Stimulated activated CD8-positive, alpha-beta memory T cell treated with anti-CD3 and anti-CD28 coated beads, Interleukin-4, amount 100 ng/mL, for 1 hour (primary cell): ENCODE measurements around the gene DNM1L.
"Not testable (repeated sequence)": the region's sequence is repeated elsewhere in the genome, so short reads cannot be mapped to it uniquely, and the experiment has no call there.

Experiments
- DNase-seq, 2 donors: peaks; one replicate each; pipeline ENCODE4 v3.0.0-alpha.2; 2020; ENCODE audit warnings: low read depth in 2 of 2, low spot score in 1 of 2

The DNM1L gene

GRCh38 chr12:32695787-32696186 is 16.7 kb downstream of the DNM1L start:
- no peak for DNase-seq

DNA sequence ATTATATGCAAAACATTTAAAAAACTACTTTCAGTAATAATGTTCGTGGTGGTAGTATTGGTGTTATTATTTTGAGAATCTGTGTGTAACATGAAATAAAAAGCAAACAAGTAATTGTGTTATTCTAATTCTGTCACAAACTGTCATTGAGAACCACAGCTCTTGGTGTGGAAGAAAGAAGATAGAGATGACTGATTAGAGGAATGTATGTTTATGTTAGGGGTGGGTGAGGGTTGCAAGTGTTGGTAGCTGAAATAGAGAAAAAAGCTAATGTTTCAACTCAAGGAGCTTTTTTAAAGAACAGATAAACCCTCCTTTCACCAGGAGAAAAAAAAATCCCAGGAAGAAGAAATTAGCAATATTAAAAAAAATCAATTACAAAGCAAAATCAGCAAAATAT is 18.3 kb downstream of the DNM1L start:
- DNase-seq: no peak

- no peak for DNase-seq
Measured at GRCh38 chr12:32698285-32698684, 19.2 kb downstream of the DNM1L start.

DNA sequence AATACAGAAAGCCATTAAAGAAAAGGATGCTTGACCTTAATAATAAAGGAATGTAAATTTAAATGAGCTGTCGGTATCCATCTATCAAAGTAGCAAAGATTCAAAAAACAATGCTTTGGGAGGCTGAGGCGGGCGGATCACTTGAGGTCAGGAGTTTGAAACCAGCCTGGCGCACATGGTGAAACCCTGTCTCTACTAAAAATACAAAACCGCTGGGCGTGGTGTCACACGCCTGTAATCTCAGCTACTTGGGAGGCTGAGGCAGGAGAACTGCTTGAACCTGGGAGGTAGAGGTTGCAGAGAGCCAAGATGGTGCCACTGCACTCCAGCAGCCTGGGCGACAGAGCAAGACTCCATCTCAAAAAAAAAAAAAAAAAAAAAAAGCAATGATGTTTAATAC is 20.3 kb downstream of the DNM1L start:
- DNase-seq: not testable (repeated sequence)

- no peak for DNase-seq
Measured at GRCh38 chr12:32702473-32702872, 23.4 kb downstream of the DNM1L start.

GRCh38 chr12:32702946-32703345 is 23.8 kb downstream of the DNM1L start:
- DNase-seq: no peak

GRCh38 chr12:32705783-32706182 is 26.7 kb downstream of the DNM1L start:
- DNase-seq: no peak

- DNase-seq: no peak
Measured at GRCh38 chr12:32706335-32707024, 27.4 kb downstream of the DNM1L start.

DNA sequence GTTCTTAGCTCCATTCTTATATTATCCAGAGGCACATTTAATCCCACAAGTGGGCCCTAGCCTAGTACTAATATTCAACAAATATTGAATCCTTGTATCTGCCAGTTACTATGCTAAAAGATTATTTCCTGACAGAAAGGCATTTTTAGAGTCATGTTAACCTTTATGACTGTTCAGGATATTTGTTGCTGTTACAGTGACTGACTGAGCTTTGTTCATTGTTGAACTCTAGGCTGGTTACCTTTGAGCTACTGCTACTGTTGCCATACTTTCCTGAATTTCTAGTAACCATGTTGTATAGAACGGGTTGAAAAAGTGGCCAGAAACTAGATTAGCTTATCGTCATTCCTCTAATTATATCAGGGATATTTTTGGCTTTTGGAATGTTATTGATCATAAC is 29.8 kb downstream of the DNM1L start:
- DNase-seq: no peak

DNA sequence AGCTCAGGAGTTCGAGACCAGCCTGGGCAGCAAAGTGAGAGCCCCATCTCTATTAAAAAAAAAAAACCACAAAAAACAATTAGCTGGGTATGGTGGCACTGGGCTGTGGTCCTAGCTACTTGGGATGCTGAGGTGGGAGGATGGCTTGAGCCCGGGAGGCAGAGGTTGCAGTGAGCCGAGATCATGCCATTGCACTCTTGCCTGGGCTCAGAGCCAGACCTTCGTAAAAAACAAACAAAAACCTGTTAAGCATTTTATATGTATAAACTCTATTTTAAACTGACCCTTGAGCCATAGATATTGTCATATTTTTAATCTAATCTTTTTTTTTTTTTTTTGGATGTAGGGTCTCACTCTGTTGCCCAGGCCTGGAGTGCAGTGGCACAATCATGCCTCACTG is 35.7 kb downstream of the DNM1L start:
- no peak for DNase-seq

DNA sequence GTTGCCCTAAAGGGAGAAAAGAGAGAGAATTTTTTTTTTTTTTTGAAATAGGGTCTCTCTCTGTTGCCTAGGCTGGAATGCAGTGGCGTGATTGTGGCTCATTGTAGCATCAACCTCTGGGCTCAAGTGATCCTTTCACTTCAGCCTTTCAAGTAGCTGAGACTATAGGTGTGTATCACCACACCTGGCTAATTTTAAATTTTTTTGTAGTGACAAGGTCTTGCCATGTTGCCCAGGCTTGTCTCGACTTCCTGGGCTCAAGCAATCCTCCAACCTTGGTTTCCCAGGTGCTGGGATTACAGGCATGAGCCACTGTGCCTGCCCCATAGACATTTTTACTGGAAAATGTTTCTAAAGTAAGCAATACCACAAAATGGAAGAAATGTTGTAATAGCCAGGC is 39.8 kb downstream of the DNM1L start:
- no peak for DNase-seq

GRCh38 chr12:32725308-32725707 is 46.2 kb downstream of the DNM1L start:
- DNase-seq: not testable (repeated sequence)

GRCh38 chr12:32726286-32726685 is 47.2 kb downstream of the DNM1L start:
- no peak for DNase-seq

DNA sequence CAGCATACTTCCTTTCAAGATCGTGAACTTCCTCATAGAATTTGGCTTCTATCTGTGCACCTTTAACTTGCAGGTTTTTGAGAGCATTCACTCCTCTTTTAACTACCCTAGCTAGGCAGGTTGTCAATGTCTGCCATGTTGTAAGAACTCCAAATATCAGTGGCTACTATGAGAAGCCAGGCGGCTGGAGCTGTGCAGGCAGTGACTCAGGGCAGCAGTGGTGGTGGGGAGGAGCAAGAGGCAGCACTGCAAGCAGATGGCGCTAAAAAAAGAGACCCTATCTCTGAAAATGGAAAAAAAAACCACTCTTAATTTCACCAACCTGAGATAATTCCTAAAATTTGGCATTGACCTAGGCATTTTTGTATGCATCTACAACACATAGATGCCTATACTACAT is 48.1 kb downstream of the DNM1L start:
- no peak for DNase-seq

DNA sequence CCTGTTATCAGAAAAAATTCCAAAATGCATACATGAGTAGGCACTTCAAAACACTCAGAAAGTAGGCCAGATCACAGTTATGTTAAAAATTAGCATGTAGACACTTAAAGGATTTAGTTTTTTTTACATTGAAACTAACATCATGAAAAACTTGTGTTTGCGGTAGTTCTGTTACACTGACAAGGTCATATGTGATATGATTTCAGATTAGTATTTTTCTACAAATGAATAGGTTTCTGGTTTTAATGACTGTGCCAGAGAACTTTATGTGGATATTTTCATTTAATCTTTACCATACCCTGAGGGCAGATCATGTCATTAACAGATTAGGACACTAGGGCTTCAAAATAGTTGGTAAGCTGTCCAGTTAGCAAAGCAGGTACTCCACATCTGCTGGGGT is 55.9 kb downstream of the DNM1L start:
- no peak for DNase-seq

DNA sequence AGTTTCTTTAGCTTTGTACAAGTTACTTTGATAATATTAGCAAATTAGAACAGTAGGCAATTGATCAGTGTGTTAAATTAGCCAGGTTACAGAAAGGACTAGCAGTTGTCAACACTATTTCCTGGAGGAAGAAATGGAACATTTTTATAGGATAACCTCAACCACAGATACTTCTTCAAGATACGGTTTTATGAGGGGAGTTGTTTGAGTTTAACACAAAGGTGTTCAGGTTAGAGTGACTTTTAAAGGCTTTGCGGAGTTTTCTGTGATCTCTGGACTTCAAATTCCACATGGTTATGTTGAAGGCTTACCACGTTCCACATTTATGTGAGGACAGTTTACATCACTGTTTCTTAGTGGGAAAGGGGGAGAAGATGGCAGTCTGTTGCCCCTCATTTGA is 57.3 kb downstream of the DNM1L start:
- DNase-seq: no peak

DNA sequence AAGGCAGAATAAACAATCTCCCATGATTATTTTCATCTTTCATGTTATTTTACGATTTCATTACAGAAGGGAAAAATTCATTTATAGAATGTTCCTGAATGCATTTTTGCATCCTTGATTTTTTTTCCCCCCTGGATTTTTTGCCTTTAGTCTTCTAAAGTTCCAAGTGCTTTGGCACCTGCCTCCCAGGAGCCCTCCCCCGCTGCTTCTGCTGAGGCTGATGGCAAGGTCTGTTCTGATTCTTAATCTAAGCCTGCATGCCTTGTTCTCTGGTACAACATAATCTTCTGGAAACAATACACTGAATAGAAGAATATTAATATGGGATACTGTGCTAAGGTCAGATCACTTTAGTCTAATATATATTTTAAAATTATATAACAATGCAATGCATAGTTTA is 58.6 kb downstream of the DNM1L start:
- DNase-seq: no peak

GRCh38 chr12:32739279-32739678 is 60.2 kb downstream of the DNM1L start:
- no peak for DNase-seq

DNA sequence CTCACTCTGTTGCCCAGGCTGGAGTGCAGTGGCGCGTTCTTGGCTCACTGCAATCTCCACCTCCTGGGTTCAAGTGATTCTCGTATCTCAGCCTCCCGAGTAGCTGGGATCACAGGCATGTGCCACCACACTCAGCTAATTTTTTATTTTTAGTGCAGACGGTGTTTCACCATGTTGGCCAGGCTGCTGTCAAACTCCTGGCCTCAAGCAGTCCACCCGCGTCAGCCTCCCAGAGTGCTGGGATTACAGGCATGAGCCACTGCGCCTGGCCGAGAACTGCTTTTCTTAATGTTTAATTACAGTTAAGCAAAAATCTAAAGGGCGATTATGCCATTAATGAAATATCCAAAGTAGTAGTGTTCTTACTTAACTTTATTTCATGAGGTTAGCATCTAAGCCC is 63.0 kb downstream of the DNM1L start:
- DNase-seq: no peak

DNA sequence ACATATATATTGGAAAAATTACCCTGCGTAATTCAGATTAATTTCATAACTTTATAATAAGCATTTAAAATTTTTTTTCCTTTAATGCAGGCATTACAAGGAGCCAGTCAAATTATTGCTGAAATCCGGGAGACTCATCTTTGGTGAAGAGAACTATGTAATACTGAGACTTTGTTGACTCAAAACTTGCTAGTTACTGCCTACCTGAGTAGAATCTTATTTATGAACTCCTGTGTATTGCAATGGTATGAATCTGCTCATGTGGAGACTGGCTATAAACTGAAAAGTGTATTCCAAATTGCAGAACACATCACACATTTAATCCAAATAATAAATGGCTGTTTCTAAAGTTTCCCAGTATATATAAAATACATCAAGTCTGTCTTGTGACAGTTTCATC is 64.2 kb downstream of the DNM1L start:
- DNase-seq: no peak

GRCh38 chr12:32753605-32754004 is 74.5 kb downstream of the DNM1L start:
- DNase-seq: no peak

GRCh38 chr12:32754111-32754510 is 75.0 kb downstream of the DNM1L start:
- DNase-seq: no peak

GRCh38 chr12:32755051-32755653 is 76.1 kb downstream of the DNM1L start:
- DNase-seq: peak; percentile 17 to 18
